NB4 (cell line): ENCODE measurements around the gene CCDC24.

Experiments used
- MYC ChIP-seq: IDR thresholded peaks from 2 replicates; pipeline ENCODE4 v1.6.1; 2011; ENCODE audit warnings: low read depth, low read length
- POLR2A ChIP-seq: IDR thresholded peaks from 2 replicates; pipeline ENCODE4 v1.6.1; 2011; ENCODE audit warnings: mild to moderate bottlenecking; ENCODE audit not compliant: insufficient read length; ENCODE audit errors: extremely low read depth
- TF ChIP-seq, protein P1 (sequence below): IDR thresholded peaks from one replicate; pipeline ENCODE4 v1.5.1; 2012; ENCODE audit warnings: low read depth, low read length
- TF ChIP-seq, protein P2 (sequence below): IDR thresholded peaks from 2 replicates; pipeline ENCODE4 v1.6.1; 2011; ENCODE audit warnings: low read depth, low read length

DNA sequence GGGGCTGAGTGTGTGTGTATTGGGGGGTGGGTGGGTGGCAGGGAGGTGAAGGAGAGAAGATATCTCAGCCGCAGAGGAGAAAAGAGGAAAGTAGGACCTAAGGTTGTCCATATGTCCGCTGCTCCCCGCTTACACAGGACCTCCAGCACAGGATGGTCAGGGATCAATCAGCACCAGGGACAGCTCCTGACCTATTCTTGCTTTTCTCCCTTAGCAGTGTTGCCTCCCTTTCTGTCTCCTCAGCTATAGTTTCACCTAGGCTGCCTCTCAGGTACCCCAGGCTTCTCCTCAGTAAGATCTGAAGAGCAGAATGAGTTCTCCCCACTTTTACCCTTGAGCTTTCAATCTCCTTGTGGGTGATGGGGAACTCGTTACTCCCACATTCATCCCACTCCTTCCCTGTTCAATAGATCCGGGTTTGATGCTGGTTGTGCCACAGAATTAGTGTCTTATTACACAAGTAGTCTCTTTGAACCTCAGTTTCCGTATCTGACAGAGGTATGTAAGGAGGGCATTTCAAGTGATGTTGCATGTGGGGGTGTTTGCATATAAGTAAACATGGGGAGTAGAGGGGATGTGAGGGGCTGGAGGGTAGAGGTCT is 23.0 kb upstream of the CCDC24 start:
- TF ChIP-seq, protein P1, sequence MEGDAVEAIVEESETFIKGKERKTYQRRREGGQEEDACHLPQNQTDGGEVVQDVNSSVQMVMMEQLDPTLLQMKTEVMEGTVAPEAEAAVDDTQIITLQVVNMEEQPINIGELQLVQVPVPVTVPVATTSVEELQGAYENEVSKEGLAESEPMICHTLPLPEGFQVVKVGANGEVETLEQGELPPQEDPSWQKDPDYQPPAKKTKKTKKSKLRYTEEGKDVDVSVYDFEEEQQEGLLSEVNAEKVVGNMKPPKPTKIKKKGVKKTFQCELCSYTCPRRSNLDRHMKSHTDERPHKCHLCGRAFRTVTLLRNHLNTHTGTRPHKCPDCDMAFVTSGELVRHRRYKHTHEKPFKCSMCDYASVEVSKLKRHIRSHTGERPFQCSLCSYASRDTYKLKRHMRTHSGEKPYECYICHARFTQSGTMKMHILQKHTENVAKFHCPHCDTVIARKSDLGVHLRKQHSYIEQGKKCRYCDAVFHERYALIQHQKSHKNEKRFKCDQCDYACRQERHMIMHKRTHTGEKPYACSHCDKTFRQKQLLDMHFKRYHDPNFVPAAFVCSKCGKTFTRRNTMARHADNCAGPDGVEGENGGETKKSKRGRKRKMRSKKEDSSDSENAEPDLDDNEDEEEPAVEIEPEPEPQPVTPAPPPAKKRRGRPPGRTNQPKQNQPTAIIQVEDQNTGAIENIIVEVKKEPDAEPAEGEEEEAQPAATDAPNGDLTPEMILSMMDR, result no peak
- TF ChIP-seq POLR2A (no peak), MYC (no peak)
- TF ChIP-seq, protein P2, sequence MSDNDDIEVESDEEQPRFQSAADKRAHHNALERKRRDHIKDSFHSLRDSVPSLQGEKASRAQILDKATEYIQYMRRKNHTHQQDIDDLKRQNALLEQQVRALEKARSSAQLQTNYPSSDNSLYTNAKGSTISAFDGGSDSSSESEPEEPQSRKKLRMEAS, result no peak
